WERI-Rb-1 (cell line): ENCODE measurements around the gene LSS.
"Not testable (repeated sequence)": the region's sequence is repeated elsewhere in the genome, so short reads cannot be mapped to it uniquely, and the experiment has no call there.

Experiments used
- DNase-seq: peaks from one replicate; pipeline ENCODE4 v3.0.0-alpha.2; 2020
- H3K27ac ChIP-seq: fragments of 250-450 bp; sonication (Bioruptor Pico); 2 replicates; pipeline ENCODE4 v1.5.1; 2020; ENCODE audit warnings: mild to moderate bottlenecking, moderate library complexity
- H3K27me3 ChIP-seq: fragments of 250-450 bp; sonication (Bioruptor Pico); 2 replicates; pipeline ENCODE4 v1.5.1; 2021; ENCODE audit warnings: mild to moderate bottlenecking, low read depth, moderate library complexity; ENCODE audit not compliant: insufficient read depth, severe bottlenecking
- H3K36me3 ChIP-seq: fragments of 250-450 bp; sonication (Bioruptor Pico); 2 replicates; pipeline ENCODE4 v1.5.1; 2020; ENCODE audit warnings: mild to moderate bottlenecking, moderate library complexity
- H3K4me3 ChIP-seq: 2 replicates; pipeline ENCODE4 v1.5.1; 2011; ENCODE audit warnings: low read depth, mild to moderate bottlenecking, control low read depth, low read length
- H3K9me3 ChIP-seq: fragments of 250-450 bp; sonication (Bioruptor Pico); 2 replicates; pipeline ENCODE4 v1.5.1; 2021; ENCODE audit warnings: mild to moderate bottlenecking, moderate library complexity; ENCODE audit not compliant: severe bottlenecking
- TF ChIP-seq, protein P1 (sequence below): IDR thresholded peaks from 2 replicates; pipeline ENCODE4 v1.5.1; 2011; ENCODE audit warnings: low read depth, mild to moderate bottlenecking, control low read depth, inconsistent platforms, low read length

LSS gene

DNA sequence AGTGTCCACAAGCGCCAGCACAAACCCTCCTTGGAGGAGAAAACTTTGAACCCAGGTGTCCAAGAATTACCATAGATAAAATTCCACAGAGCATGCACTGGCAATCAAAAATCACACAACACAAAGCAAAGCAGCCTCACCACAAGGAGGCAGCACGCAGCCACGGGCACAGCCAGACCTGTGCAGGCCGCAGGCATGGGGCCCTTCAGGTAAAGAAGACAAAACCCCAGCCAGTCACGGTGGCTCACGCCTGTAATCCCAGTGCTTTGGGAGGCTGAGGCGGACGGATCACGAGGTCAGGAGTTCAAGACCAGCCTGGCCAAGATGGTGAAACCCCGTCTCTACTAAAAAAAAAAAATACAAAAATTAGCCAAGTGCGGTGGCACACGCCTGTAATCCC is 81.1 kb downstream of the LSS start:
- H3K9me3 ChIP-seq, H3K4me3 ChIP-seq, H3K27me3 ChIP-seq, H3K36me3 ChIP-seq, H3K27ac ChIP-seq: not testable (repeated sequence)
- peak; percentile 86 for DNase-seq
- TF ChIP-seq, protein P1, sequence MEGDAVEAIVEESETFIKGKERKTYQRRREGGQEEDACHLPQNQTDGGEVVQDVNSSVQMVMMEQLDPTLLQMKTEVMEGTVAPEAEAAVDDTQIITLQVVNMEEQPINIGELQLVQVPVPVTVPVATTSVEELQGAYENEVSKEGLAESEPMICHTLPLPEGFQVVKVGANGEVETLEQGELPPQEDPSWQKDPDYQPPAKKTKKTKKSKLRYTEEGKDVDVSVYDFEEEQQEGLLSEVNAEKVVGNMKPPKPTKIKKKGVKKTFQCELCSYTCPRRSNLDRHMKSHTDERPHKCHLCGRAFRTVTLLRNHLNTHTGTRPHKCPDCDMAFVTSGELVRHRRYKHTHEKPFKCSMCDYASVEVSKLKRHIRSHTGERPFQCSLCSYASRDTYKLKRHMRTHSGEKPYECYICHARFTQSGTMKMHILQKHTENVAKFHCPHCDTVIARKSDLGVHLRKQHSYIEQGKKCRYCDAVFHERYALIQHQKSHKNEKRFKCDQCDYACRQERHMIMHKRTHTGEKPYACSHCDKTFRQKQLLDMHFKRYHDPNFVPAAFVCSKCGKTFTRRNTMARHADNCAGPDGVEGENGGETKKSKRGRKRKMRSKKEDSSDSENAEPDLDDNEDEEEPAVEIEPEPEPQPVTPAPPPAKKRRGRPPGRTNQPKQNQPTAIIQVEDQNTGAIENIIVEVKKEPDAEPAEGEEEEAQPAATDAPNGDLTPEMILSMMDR = peak; percentile 93

GRCh38 chr21:46146856-46147255 is 81.7 kb downstream of the LSS start:
- no peak for DNase-seq
- Histone ChIP-seq H3K4me3 (no peak overlapping the region), H3K27ac (no peak overlapping the region), H3K27me3 (no peaks in the 10 kb centered on the region), H3K9me3 (no peaks in the 10 kb centered on the region), H3K36me3 (no peaks in the 10 kb centered on the region)
- TF ChIP-seq, protein P1 = no peak

- DNase-seq = no peak
- H3K9me3 ChIP-seq = no peaks in the 10 kb centered on the region
- no peak overlapping the region for H3K4me3 ChIP-seq
- TF ChIP-seq, protein P1 = no peak
- H3K27me3 ChIP-seq = no peaks in the 10 kb centered on the region
- no peaks in the 10 kb centered on the region for H3K36me3 ChIP-seq
- H3K27ac ChIP-seq = no peak overlapping the region
These were observed 82.5 kb downstream of the LSS start for GRCh38 chr21:46145840-46146691.

- Histone ChIP-seq H3K4me3 (no peak overlapping the region), H3K27me3 (no peaks in the 10 kb centered on the region), H3K36me3 (no peaks in the 10 kb centered on the region), H3K9me3 (no peaks in the 10 kb centered on the region), H3K27ac (peak overlapping the region; percentile 59)
- DNase-seq = no peak
- TF ChIP-seq, protein P1 = no peak
These were observed 83.3 kb downstream of the LSS start for GRCh38 chr21:46145159-46145839.

DNA sequence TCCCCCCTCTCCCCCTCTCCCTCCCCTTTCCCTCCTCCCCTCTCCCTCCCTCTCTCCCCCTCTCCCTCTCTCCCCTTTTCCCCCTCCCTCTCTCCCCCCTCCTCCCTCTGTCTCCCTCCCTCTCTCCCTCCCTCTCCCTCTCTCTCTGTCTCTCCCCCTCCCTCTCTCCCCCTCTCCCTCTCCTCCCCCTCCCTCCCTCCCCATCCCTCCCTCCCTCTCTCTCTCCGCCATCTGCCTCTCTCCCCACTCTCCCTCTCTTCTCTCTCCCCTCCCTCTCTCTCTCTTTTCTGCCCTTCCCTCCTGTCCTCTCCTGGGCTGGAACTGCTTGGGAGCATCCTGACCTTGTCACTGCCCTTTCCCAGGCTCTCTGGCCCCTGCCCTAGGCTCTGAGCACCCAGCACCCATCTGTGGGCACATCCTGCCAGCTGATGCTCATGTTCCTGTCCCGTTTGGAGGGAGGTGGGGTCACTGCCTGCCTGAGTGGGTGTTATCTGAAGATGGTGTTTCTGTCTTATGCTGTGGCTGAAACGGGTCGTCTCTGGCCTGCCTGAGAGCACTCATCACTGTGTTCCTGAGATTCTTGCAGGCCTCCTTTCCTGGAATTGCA is 84.0 kb downstream of the LSS start:
- no peaks in the 10 kb centered on the region for H3K9me3 ChIP-seq
- TF ChIP-seq, protein P1 = no peak
- H3K27ac ChIP-seq = peak overlapping the region; percentile 59
- H3K36me3 ChIP-seq = no peaks in the 10 kb centered on the region
- H3K27me3 ChIP-seq = no peaks in the 10 kb centered on the region
- no peak for DNase-seq
- no peak overlapping the region for H3K4me3 ChIP-seq
